HCT116 (cell line): ENCODE results near the gene RBM19. TPM values are rescaled to one million over a fixed set of nuclear protein-coding genes. Genes with fewer than 3 reads are reported as not detected.

Experiments used
- ATAC-seq: fragments of 200-7000 bp; cut with Tn5 transposase; 2 replicates; pipeline ENCODE4 v1.9.1; 2020; ENCODE audit warnings: mild to moderate bottlenecking, moderate library complexity
- BruUV-seq: library from RNA; stranded (reverse); fragments of 400-500 nt; replicated peaks from 2 replicates; lab custom pipeline; 2021; lab: Mats Ljungman, UMichigan
- CTCF ChIA-PET: fragments of 300-600 bp; sonication (Branson Sonifier 250); formaldehyde crosslinking; loops from one replicate; lab custom pipeline; 2021; ENCODE audit warnings: antibody characterized with exemption; lab: Charles Lee
- POLR2A ChIA-PET: fragments of 300-600, 350-600 bp; sonication (Branson Sonifier 250); formaldehyde crosslinking; loops from one replicate; lab custom pipeline; 2021; ENCODE audit warnings: antibody characterized with exemption; lab: Charles Lee
- RAD21 ChIA-PET, 2 experiments: fragments of 300-600 bp; sonication (Branson Sonifier 250); formaldehyde crosslinking; loops; one replicate each; lab custom pipeline; 2023; ENCODE audit warnings: low total read pairs in 2 of 2; ENCODE audit not compliant: uncharacterized antibody in 2 of 2, unreplicated experiment in 2 of 2, low non-redundant PET in 1 of 2; lab: Charles Lee
- DNase-seq: peaks from one replicate; pipeline ENCODE4 v3.0.0-alpha.2; 2010; ENCODE audit warnings: low read depth, low spot score
- H2AFZ ChIP-seq: fragments of 200-600 bp; shearing (Covaris generic), sonication (generic); 2 replicates; pipeline ENCODE4 v1.6.1; 2017; ENCODE audit warnings: low read depth, mixed run types, mixed read lengths, antibody characterized with exemption, low read length; ENCODE audit not compliant: poor library complexity, severe bottlenecking
- H3K27ac ChIP-seq: 2 replicates; pipeline ENCODE4 v1.5.1; 2012; ENCODE audit warnings: low read depth, low read length
- H3K27me3 ChIP-seq: fragments of 200-600 bp; sonication (generic); 2 replicates; pipeline ENCODE4 v1.6.1; 2016; ENCODE audit warnings: mixed run types, low read length, mixed read lengths; ENCODE audit not compliant: insufficient read depth
- H3K36me3 ChIP-seq, 2 experiments: fragments of 200-500 bp in 1 of 2; fragments of 200-600 bp in 1 of 2; sonication (Bioruptor generic) in 1 of 2; sonication (generic) in 1 of 2; 2 replicates each; pipeline versions ENCODE4 v1.5.1 to v1.6.1; 2014 to 2016; ENCODE audit warnings: low read length in 2 of 2, inconsistent platforms in 1 of 2, mixed read lengths in 1 of 2, mixed run types in 1 of 2; ENCODE audit not compliant: insufficient read depth in 2 of 2, control insufficient read depth in 1 of 2
- H3K4me1 ChIP-seq, 2 experiments: fragments of 200-600 bp in 1 of 2; sonication (generic) in 1 of 2; 2 replicates each; pipeline versions ENCODE4 v1.5.1 to v1.6.1; 2012 to 2017; ENCODE audit warnings: low read length in 2 of 2, inconsistent platforms in 1 of 2, mild to moderate bottlenecking in 1 of 2, mixed read lengths in 1 of 2, mixed run types in 1 of 2, moderate library complexity in 1 of 2; ENCODE audit not compliant: insufficient read depth in 2 of 2, control insufficient read depth in 1 of 2
- H3K4me2 ChIP-seq: fragments of 200-600 bp; sonication (generic); 2 replicates; pipeline ENCODE4 v1.6.1; 2017; ENCODE audit warnings: mixed run types, low read length, mixed read lengths
- H3K4me3 ChIP-seq, 2 experiments: fragments of 200-600 bp in 1 of 2; sonication (generic) in 1 of 2; replicated peaks in 1 of 2; 2 replicates each; pipeline ENCODE4 v1.5.1; 2011 to 2016; ENCODE audit warnings: low read length in 2 of 2, control low read depth in 1 of 2, low read depth in 1 of 2, mild to moderate bottlenecking in 1 of 2, mixed read lengths in 1 of 2, mixed run types in 1 of 2
- H3K79me2 ChIP-seq: fragments of 200-600 bp; sonication (generic); 2 replicates; pipeline ENCODE4 v1.6.1; 2017; ENCODE audit warnings: mild to moderate bottlenecking, mixed run types, low read length, moderate library complexity, mixed read lengths; ENCODE audit not compliant: insufficient read depth
- H3K9ac ChIP-seq: fragments of 200-600 bp; sonication (generic); 2 replicates; pipeline ENCODE4 v1.6.1; 2016; ENCODE audit warnings: low read length, mixed read lengths
- H3K9me2 ChIP-seq: fragments of 200-600 bp; sonication (generic), shearing (Covaris generic); 2 replicates; pipeline ENCODE4 v1.6.1; 2017; ENCODE audit warnings: mixed run types, mild to moderate bottlenecking, moderate library complexity; ENCODE audit not compliant: insufficient read depth
- H3K9me3 ChIP-seq, 2 experiments: fragments of 200-500 bp in 1 of 2; fragments of 200-600 bp in 1 of 2; sonication (Bioruptor generic) in 1 of 2; sonication (generic) in 1 of 2; 2 replicates each; pipeline ENCODE4 v1.6.1; 2014 to 2017; ENCODE audit warnings: low read length in 2 of 2, mixed read lengths in 2 of 2, inconsistent platforms in 1 of 2, low read depth in 1 of 2, mild to moderate bottlenecking in 1 of 2, mixed run types in 1 of 2, moderate library complexity in 1 of 2; ENCODE audit not compliant: control insufficient read depth in 1 of 2, insufficient read depth in 1 of 2
- H4K20me1 ChIP-seq: fragments of 200-600 bp; sonication (generic), shearing (Covaris generic); 2 replicates; pipeline ENCODE4 v1.6.1; 2017; ENCODE audit warnings: mixed run types, mild to moderate bottlenecking, moderate library complexity; ENCODE audit not compliant: insufficient read depth
- CTCF ChIP-seq, 3 experiments: fragments of 200-600 bp in 1 of 3; sonication (generic) in 1 of 3; IDR thresholded peaks in 2 of 3; conservative IDR thresholded peaks in 1 of 3; 2 replicates each; pipeline ENCODE4 v1.5.1; 2012 to 2017; ENCODE audit warnings: low read depth in 2 of 3, low read length in 2 of 3, antibody characterized with exemption in 1 of 3, borderline replicate concordance in 1 of 3, control low read depth in 1 of 3, mild to moderate bottlenecking in 1 of 3, mixed read lengths in 1 of 3, mixed run types in 1 of 3, moderate library complexity in 1 of 3; ENCODE audit not compliant: insufficient read depth in 1 of 3
- EGR1 ChIP-seq: IDR thresholded peaks from 2 replicates; pipeline ENCODE4 v1.6.1; 2012; ENCODE audit warnings: low read depth
- EZH2 ChIP-seq: fragments of 200-600 bp; sonication (generic); IDR thresholded peaks from 2 replicates; pipeline ENCODE4 v1.6.1; 2017; ENCODE audit warnings: antibody characterized with exemption, mixed run types
- EZH2phosphoT487 ChIP-seq: fragments of 200-600 bp; IDR thresholded peaks from 2 replicates; pipeline ENCODE4 v1.6.1; 2018; ENCODE audit warnings: antibody characterized with exemption, borderline replicate concordance
- JUND ChIP-seq: IDR thresholded peaks from 2 replicates; pipeline ENCODE4 v1.6.1; 2012
- MAX ChIP-seq: IDR thresholded peaks from 2 replicates; pipeline ENCODE4 v1.6.1; 2012
- POLR2A ChIP-seq: IDR thresholded peaks from 2 replicates; pipeline ENCODE4 v1.7.0; 2011; ENCODE audit warnings: borderline replicate concordance; ENCODE audit not compliant: insufficient read depth, insufficient read length; ENCODE audit errors: extremely low read depth
- POLR2AphosphoS5 ChIP-seq: IDR thresholded peaks from 2 replicates; pipeline ENCODE4 v1.6.1; 2011; ENCODE audit warnings: mild to moderate bottlenecking, low read depth, low read length, moderate library complexity
- SIN3A ChIP-seq: IDR thresholded peaks from 2 replicates; pipeline ENCODE4 v1.6.1; 2012; ENCODE audit warnings: low read depth
- SRF ChIP-seq: IDR thresholded peaks from 2 replicates; pipeline ENCODE4 v1.6.1; 2012; ENCODE audit warnings: low read depth
- ZBTB33 ChIP-seq: IDR thresholded peaks from 2 replicates; pipeline ENCODE4 v1.6.1; 2011; ENCODE audit warnings: mild to moderate bottlenecking, low read length, moderate library complexity; ENCODE audit not compliant: insufficient replicate concordance; ENCODE audit errors: extremely low read depth
- ZFX ChIP-seq: fragments of 450-650 bp; IDR thresholded peaks from 2 replicates; pipeline ENCODE4 v1.6.1; 2017
- intact Hi-C: fragments of 100-400 bp; cut with micrococcal nuclease; formaldehyde crosslinking; loops from 2 replicates; pipeline ENCODE4 v1.10.0; 2022
- total RNA-seq: library from RNA; stranded (reverse); gene quantifications from one replicate; pipeline ENCODE4 v1.2.1, GENCODE V29; 2021; ENCODE audit not compliant: unreplicated experiment

RBM19 gene
- total RNA-seq, 1 experiment from 2014 or later: 30.7 TPM

- Histone ChIP-seq H3K36me3 (no peaks in the 10 kb centered on the region), H3K27ac (no peak overlapping the region), H4K20me1 (no peaks in the 10 kb centered on the region), H3K79me2 (no peaks in the 10 kb centered on the region), H3K9ac (no peak overlapping the region), H3K9me2 (no peaks in the 10 kb centered on the region), H3K4me1 (no peaks in the 10 kb centered on the region), H3K4me3 (no peak overlapping the region), H3K4me2 (no peak overlapping the region), H3K27me3 (no peaks in the 10 kb centered on the region), H3K9me3 (no peaks in the 10 kb centered on the region), H2AFZ (no peak overlapping the region)
- ChIA-PET RAD21 (no interaction called here), POLR2A (no interaction called here), CTCF (no interaction called here)
- ATAC-seq (no peak), DNase-seq (no peak)
- intact Hi-C loops: no loop called here
- TF ChIP-seq ZBTB33: no peak
- no peak for TF ChIP-seq POLR2A
- TF ChIP-seq CTCF (IDR thresholded peaks at IDR 0.05 in 2 of 3, conservative IDR thresholded peaks at IDR 0.05 in 1 of 3; ENCODE audit: borderline replicate concordance in 1 of 3, insufficient read depth in 1 of 3, low read depth in 2 of 3, low read length in 2 of 3): peak in 1 of 3 experiments; percentile 3; a peak in 1 of 6 replicates
- no TSS peak for BruUV-seq
Measured at GRCh38 chr12:113879658-113880057, 86.5 kb downstream of the RBM19 start.

GRCh38 chr12:113877607-113878006 lies 88.5 kb downstream of the RBM19 start:
- H2AFZ ChIP-seq: no peak overlapping the region
- intact Hi-C loops: no loop called here
- H3K79me2 ChIP-seq: no peaks in the 10 kb centered on the region
- POLR2A ChIA-PET: no interaction called here
- no peaks in the 10 kb centered on the region for H3K36me3 ChIP-seq
- no peak overlapping the region for H3K9ac ChIP-seq
- no peak for DNase-seq
- no TSS peak for BruUV-seq
- no peaks in the 10 kb centered on the region for H3K9me3 ChIP-seq
- H3K9me2 ChIP-seq: no peaks in the 10 kb centered on the region
- no peak overlapping the region for H3K4me2 ChIP-seq
- H3K4me3 ChIP-seq: no peak overlapping the region
- TF ChIP-seq EGR1 (no peak), EZH2 (no peak), SRF (no peak), POLR2A (no peak), MAX (no peak), SIN3A (no peak), EZH2phosphoT487 (no peak), ZFX (no peak), JUND (no peak), POLR2AphosphoS5 (no peak)
- no peak overlapping the region for H3K27ac ChIP-seq
- no peaks in the 10 kb centered on the region for H3K27me3 ChIP-seq
- ATAC-seq: no peak
- CTCF ChIA-PET: interaction anchor here (1.2 kb wide), 1 partner anchor 10 kb away, joined by 3 read pairs; no protein-coding TSS in a partner anchor
- no peaks in the 10 kb centered on the region for H4K20me1 ChIP-seq
- RAD21 ChIA-PET: no interaction called here
- no peaks in the 10 kb centered on the region for H3K4me1 ChIP-seq
